ENCODE measurements around the gene MRPL36.

- TF ChIP-seq CTCF (IDR thresholded peaks at IDR 0.05) (no peak), POLR2AphosphoS5 (IDR thresholded peaks at IDR 0.05; ENCODE audit: low read depth, low read length) (no peak)
Measured at GRCh38 chr5:1819458-1819857, 19.8 kb upstream of the MRPL36 start.
